Limb (tissue), 2 donors: ENCODE results near the gene SLC9B1.

Source experiments
- DNase-seq, 2 donors: peaks; one replicate each; pipeline ENCODE4 v3.0.0-alpha.2; 2016; ENCODE audit errors: extremely low spot score in 2 of 2

Gene SLC9B1, protein sequence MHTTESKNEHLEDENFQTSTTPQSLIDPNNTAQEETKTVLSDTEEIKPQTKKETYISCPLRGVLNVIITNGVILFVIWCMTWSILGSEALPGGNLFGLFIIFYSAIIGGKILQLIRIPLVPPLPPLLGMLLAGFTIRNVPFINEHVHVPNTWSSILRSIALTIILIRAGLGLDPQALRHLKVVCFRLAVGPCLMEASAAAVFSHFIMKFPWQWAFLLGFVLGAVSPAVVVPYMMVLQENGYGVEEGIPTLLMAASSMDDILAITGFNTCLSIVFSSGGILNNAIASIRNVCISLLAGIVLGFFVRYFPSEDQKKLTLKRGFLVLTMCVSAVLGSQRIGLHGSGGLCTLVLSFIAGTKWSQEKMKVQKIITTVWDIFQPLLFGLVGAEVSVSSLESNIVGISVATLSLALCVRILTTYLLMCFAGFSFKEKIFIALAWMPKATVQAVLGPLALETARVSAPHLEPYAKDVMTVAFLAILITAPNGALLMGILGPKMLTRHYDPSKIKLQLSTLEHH

GRCh38 chr4:103019308-103020124 is at the start of gene SLC9B1:
Gene SLC9B1 (minus strand): TSS chr4:103019705. CDS start chr4:102991711, 27,994 bp downstream.
- DNase-seq: peak; percentile 93 to 96

- no peak for DNase-seq
Measured at GRCh38 chr4:103067841-103068547, 48.5 kb upstream of the SLC9B1 start.

- no peak for DNase-seq
Measured at GRCh38 chr4:103060453-103061148, 41.1 kb upstream of the SLC9B1 start.

GRCh38 chr4:103054030-103054429 is 34.5 kb upstream of the SLC9B1 start:
- no peak for DNase-seq

DNA sequence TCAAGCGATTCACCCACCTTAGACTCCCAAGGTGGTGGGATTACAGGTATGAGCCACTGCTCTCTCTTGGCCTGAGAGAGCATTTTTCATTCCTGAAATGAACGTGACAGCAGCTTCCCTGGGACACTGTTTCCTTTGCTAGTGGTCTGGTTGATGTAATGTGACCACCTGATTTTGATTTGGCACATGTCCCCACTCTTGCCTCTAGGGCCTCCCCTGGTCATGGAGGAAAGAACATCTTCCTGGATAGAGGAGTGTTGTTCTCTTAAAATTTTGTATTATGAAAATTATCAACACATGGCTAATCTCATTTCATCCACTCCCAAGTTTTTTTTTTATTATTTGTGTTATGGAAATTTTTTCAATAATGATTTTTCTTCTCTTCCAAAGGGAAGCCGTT is 33.3 kb upstream of the SLC9B1 start:
- no peak for DNase-seq

GRCh38 chr4:103052145-103052544 is 32.6 kb upstream of the SLC9B1 start:
- DNase-seq: no peak

DNA sequence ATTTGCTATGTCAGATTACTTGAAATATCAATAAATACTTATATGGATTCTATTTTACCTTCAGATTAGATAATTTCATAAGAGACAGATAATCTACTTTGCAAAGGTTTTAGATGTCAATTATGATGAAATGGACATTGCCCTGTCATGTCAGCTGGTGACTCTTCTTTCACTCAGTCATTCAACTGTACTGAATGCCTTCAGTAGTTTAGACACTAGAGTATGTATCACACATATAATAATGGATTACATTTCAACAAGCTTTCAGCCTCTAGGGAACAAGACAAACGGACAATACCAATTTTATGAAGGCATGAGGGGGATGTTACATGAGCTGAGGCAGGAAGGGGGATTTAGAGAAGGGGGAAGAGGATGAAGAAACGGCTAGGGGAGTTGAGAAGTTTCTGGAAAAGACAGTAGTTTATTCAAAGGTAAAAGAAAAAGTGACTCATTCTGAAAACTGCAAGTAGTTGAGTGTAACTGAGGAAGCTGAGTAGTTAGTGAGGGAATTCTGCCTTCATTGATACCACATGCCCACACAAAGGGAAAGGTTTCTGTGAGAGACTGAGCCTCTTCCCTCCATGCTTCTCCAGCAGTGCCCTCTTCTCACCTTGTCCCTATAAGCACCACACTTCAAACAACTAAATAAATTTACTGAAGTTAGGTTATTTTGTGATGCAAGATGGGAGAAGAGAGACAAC is 31.4 kb upstream of the SLC9B1 start:
- DNase-seq: no peak

DNA sequence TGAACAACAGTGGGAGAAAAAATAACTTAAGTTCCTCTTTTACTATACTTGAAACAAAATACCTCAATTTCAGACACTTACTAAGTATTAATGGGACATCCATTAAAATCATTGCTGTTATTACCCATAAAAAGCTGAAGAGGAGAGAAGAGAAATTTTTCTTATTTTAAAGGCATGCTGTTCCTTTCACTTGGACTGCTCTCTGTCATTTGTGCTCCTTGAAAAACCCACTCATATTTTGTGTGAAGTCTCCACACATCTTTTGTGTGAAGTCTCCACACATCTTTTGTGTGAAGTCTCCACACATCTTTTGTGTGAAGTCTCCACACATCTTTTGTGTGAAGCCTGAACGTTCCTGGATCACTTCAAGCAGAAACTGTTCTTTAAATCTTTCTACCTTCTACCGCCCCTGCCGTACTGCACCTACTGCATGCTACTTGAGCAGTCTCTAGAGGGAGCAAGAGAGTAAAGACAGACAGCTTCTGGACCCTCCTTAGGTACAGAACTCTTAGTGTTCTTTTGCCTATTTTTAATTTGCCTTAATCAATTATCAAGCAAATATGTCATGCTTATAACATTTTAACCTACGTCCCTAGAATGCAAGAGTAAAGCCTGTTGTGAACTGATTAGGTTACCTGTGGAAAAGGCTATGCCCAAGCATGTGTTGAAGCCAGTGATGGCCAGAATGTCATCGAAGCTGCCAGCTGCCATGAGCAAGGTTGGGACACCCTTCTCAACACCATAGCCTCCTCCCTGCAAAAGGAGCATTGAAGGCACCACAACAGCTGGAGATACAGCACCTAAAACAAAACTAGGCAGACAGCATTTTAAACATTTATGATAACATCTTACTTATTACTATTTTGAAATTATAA is 27.1 kb upstream of the SLC9B1 start:
- DNase-seq: peak in 1 of 2 donors; percentile 6

GRCh38 chr4:103044183-103044582 is 24.7 kb upstream of the SLC9B1 start:
- DNase-seq: no peak

DNA sequence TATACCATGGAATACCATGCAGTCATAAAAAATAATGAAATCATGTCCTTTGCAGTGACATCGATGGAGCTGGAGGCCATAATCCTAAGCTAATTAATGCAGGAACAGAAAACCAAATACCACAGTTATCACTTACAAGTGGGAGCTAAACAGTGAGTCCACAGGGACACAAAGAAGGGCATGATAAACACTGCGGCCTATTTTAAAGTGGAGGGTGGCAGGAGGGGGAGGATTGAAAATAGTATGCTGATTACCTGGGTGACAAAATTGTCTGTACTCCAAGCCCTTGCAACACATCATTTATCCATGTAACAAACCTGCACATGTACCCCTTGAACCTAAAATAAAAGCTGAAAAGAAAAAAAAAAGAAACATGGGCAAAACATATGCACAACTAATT is 16.7 kb upstream of the SLC9B1 start:
- DNase-seq: no peak

DNA sequence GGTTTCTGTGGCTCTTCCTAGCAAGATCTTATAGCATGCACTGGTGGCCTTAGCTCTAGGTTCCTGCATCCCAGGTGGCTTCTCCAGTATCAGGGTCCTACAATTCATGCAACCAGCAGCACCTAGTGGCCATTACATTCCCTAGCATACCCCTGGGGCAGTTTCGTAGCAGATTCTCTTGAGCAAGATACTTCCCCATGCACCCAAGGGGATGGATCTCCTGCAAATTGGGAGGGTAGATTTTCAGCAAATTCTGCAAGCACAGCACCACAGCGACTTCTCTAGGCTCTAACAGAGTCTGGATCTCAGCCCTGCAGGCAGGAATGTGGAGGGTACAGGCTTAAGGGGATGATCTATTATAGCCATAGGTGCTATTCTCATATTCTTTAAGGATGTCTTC is 13.1 kb upstream of the SLC9B1 start:
- no peak for DNase-seq

- no peak for DNase-seq
Measured at GRCh38 chr4:103030791-103031190, 11.3 kb upstream of the SLC9B1 start.

DNA sequence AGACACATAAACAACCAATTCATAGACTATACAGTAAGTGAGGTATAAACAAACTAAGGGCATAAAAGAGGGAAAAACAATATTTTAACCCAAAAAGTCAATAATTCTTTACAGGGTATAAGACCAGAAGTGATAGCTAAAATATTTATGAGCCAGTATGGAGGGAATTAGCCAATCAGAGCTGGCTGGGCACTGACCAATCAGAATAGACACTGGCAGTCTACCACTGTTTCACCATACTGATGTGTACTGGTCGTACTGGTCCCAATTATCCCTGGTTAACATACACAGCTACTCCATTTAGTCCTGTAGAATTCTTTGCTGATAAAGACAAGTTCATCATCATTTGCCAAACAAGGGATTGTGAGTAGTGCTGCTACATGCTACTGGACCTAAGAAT is 9.8 kb upstream of the SLC9B1 start:
- no peak for DNase-seq

- no peak for DNase-seq
Measured at GRCh38 chr4:103026868-103027267, 7.4 kb upstream of the SLC9B1 start.

- DNase-seq: no peak
Measured at GRCh38 chr4:103024996-103025395, 5.5 kb upstream of the SLC9B1 start.

DNA sequence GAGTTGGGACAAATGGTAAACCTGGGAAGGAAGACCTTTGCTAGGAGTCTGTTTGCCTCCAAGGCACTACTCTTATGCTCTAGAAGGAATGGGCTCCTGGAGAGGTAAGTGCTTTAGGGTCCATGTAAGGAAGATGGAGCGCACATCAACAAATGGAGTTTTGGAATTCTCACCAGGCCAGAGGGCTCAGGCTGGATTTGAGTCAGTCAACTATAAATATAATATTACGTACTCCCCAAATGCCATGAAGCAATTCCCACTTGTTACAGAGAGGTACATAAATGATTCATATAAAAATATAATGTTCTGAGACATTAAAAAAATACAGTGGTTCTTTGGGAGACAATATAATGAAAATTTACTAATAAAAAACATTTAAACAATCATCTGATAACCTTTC is 1.6 kb upstream of the SLC9B1 start:
- no peak for DNase-seq

- peak; percentile 36 to 43 for DNase-seq
Measured at GRCh38 chr4:103018391-103019307, 856 bp downstream of the SLC9B1 start.

GRCh38 chr4:103012551-103012950 is 7.0 kb downstream of the SLC9B1 start:
- no peak for DNase-seq
